Left colon (tissue), 2 donors: ENCODE measurements around the gene PRDM5. TPM values are rescaled to one million over a fixed set of nuclear protein-coding genes. Genes with fewer than 3 reads are reported as not detected.

Source experiments
- ATAC-seq: fragments of 200-7000 bp; cut with Tn5 transposase; one replicate; pipeline ENCODE4 v1.9.1; 2020; ENCODE audit warnings: mild to moderate bottlenecking, moderate library complexity
- DNase-seq, 2 donors: peaks; one replicate each; pipeline ENCODE4 v3.0.0-alpha.2; 2020
- intact Hi-C, 2 donors: fragments of 100-400 bp; cut with DNase I in 1 of 2; cut with micrococcal nuclease in 1 of 2; formaldehyde crosslinking; loops; one replicate each; pipeline versions ENCODE4 v1.11.2 to v1.14.0; 2022; cut with DNase I, micrococcal nuclease
- long read RNA-seq: library from polyadenylated mRNA; unstranded; transcript quantifications from one replicate; pipeline ENCODE4 v2.0.0, GENCODE V29; 2021
- total RNA-seq, 2 donors: library from RNA; stranded (reverse); fragmentation: NEBNext Ultra II Directional; extraction: Animal tissue kit (Norgen Biotek cat#: 25700); gene quantifications; one replicate each; pipeline ENCODE4 v1.2.1, GENCODE V29; 2021
- donor health status: DM: no; HTN: no; CAD: no.
- donor health status: DM: yes; HTN: yes; CAD: no.

PRDM5 gene
- 1 to 10 TPM; 7.0 to 7.4 TPM for total RNA-seq
- long read RNA-seq, partial matches to known transcripts = 2 of 7 reads
- long read RNA-seq, other reads (novel, unspliced or antisense) = 2 of 7 reads

DNA sequence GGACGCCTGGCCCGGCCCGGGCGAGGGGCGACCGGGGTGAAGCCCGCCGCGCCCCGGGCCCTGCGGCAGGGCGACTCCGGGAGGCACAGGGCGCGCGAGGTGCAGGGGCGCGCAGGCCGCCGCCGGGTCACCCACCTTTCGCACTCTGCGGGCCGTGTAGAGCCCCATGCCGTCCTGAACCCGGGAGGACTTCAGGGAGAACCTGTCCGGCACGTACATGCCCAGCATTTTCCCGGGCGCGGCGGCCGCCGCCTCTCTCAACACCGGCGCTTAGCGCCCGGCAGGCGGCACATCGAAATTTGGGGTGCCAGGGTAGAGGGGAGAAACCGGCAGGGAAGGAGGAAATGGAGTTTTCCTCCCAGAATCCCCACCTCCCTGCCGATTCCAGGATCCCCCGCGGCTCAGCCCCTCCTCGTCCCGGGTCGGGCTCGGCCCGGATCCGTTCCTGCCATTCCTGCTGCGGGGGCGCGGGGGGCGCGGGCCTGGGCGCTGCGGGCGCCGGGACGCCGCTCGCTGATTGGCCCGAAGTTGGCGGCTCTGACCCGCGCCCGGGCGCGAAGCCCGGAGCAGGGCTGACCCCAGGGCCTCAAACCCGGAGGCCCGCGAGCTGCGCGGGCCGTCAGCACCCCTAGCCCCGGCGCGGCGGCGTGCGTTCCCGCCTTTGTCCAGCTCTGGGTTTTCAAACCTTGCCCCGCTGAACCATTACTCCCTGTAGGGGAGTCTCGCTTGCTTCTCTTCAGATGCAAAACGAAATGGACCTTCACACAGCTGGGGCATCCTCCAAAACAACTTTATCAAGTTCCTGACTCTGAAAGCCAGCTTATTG is at the start of gene PRDM5:
Gene PRDM5 (minus strand): TSS at position 346 of the 826 bp plus-strand sequence. CDS start 118 bp downstream, at position 228.
- intact Hi-C loops = no loop called here
- DNase-seq = peak; percentile 44 to 55
- peak; percentile 52 for ATAC-seq

DNA sequence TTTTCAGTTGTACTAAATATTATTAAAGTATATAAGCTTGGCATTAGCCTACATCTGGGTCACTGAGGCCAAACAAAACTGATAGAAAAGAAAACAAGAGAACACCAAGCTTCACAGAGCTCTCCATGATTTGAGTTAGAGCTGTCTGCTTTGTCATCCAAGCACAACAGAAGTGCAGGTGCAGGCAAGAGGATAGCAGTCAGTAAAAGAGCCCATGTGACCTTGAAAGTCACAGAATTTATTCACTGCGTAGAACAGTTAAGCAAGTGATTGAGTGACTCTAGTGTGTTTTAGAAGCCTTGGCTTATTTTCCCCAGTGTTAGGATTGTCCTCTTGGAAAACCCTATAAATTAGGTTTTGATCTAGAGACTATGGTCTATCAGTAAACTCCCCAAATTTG is 49.4 kb upstream of the PRDM5 start:
- intact Hi-C loops = no loop called here
- DNase-seq = no peak
- ATAC-seq = no peak

DNA sequence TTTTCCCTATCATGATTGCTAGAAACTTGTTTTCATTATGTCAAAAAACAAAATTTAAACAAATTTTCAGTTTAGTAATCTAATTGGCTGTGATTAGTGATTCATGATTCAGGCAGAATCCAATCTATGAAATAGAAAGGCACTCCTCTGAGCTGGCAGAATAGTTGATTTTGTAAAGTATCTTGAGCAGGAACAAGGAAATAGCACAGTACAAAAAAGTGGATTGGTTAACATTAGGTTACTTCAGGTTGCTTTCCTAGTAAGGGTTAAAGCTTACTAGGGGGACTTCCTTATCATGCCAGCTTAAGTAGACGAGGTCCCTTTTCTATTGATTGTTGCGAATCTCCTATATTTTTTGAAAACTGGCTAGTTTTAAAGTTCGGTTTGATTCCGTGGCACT is 43.4 kb upstream of the PRDM5 start:
- ATAC-seq = peak; percentile 66
- no peak for DNase-seq
- intact Hi-C loops = no loop called here

DNA sequence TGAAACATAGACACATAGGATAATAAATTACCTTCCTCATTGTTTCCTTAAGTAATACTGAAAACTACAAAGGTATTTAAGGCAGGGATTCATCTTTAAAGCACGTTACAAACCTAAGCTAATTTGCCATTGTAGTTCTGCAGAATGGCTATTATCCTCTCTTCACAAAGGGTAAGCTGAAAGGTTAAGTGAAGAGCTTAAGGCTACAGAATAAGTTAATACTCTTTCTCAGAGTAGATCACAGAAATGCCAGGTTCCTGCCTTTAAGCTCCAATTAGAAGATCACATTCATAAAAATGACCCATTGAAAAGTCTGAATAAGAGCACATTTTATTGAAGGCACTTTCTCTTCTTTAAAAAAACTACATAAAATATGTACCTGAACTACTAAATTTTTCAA is 42.1 kb upstream of the PRDM5 start:
- intact Hi-C loops = no loop called here
- DNase-seq (no peak), ATAC-seq (no peak)

DNA sequence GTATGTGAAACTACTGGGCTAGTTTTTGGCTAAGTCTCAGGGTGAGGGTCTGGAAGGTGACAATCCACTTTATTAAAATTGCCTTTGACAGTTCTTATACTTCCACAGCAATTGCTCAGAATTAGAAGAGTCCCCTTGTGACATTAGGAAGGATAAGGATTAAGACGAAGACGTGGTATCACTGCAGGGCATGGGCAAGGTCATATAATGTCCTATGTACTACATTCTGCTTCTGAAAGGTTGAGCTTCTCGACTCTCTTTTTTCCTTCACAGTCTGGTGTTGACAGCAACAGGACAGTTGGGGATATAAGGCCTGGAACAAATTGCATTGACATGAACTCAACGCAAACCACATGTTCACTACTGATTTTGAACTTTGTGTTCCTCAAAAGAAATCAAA is 40.9 kb upstream of the PRDM5 start:
- intact Hi-C loops = no loop called here
- DNase-seq (no peak), ATAC-seq (no peak)

DNA sequence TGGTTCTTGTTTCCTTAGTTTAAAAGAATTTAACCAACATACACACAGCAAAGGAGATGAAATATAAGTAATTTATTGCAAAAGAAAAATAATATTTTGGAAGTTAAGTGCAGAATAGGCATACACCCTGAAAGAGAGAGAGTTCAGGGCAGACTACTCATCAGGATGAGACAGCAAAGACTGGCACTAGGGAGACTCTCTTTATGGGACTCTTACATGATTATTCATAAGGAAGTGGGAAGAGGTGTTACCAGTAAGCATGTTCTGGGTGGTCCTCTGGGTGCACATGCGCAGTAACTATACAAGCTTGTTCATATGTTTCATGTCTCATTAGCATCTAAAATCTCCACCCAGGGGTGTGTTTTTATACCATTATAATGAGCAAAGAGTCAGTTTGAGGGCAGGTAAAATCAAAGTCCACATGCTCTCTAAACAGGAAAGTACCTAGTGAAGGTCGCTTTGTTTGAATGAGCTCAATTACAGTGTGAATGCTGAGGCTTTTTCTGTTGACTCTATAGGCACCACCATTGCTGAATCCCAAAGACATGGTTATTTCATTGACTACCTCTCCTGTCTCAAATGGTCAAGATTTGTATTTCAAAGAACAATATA is 38.2 kb upstream of the PRDM5 start:
- DNase-seq (peak; percentile 20 to 38), ATAC-seq (peak; percentile 99)
- intact Hi-C loops = no loop called here

DNA sequence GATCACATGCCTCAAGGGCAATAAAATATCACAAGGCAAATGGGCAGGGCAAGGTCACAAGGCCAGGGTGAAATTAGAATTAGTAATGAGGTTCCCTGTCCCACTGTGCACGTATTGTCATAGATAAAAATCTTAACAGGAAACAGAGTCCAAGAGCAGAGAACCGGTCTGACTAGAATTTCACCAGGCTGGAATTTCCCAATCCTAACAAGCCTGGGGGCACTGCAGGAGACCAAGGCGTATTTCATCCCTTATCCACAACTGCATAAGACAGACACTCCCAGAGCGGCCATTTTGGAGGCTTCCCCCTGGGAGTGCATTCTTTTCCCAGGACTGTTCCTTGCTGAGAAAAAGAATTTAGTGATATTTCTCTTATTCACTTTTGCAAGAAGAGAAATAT is 25.9 kb upstream of the PRDM5 start:
- intact Hi-C loops = no loop called here
- ATAC-seq (no peak), DNase-seq (no peak)

DNA sequence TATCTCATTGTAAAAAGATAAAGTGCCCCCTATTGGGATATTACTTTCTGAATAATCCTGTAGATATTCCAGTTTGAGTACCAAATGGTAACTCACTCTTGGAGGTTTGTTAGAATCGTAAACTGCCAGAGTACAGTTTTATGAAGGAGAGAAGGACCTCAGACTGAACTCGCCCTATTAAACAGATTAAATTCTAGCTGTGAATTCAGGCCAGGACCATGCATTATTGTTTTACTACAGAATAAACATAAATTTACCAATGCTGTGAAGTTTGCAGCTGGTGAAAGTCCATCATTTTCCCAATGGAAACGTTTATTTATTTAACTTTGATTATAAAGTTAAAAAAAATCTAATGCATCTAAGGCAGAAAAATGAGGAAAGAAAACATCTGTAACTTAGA is 20.2 kb upstream of the PRDM5 start:
- ATAC-seq (peak; percentile 64), DNase-seq (no peak)
- intact Hi-C loops = no loop called here

DNA sequence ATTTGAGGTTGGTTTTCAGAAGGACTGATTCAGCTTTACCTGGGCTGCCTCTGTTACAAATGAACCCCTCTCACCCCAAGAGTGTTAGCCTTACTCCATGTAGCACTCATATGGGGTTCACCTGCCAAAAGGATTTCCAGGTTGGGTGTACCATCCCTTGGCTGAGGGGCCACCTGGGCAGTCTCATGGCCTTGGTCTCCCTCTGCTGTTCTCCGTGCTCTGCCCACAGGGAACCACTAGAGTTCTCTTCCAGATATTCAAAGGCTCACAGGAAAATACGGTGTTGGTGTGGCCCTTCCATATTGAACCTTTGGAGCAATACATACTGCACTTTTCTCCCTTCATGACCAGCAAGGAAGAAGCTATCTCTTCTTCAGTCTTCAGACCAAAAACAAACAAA is 18.0 kb upstream of the PRDM5 start:
- intact Hi-C loops = no loop called here

DNA sequence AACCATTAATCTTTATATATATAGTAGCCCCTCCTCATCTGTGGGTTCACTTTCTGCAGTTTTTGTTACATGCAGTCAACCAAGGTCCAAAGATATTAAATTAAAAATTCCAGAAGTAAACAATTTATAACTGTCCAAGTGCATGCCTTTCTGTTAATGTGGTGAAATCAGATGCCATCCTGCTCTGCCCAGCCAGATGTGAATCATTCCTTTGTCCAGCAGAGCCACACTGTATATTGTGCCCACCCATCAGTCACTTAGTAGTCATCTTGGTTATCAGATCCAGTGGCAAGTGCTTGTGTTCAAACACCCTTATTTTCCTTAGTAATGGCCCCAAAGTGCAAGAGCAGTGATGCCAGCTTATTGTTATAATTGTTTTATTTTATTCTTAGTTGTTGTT is 17.2 kb upstream of the PRDM5 start:
- no peak for DNase-seq
- intact Hi-C loops = no loop called here
- ATAC-seq = no peak

More for the DNA sequence above, 18.0 kb upstream of the PRDM5 start:
- DNase-seq (no peak), ATAC-seq (no peak)

DNA sequence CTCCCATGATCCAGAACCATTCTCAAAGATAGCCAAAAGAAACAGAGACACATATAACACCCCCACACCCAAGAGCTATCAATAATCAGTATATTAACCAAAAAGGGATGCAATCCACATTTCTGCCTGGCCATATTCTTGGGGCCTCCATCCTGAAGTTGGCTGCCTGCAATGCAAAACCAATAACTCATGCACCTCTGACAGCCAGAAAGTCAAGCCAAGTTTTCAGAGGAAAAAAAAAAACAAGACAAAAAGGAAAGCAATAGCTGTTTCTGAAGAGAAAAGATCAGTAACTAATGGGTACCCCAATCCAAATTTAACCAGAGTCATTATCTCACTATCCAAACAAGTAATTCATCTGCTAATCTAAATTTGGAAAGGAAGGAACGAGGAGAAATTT is 7.3 kb upstream of the PRDM5 start:
- no peak for DNase-seq
- intact Hi-C loops = no loop called here
- no peak for ATAC-seq

DNA sequence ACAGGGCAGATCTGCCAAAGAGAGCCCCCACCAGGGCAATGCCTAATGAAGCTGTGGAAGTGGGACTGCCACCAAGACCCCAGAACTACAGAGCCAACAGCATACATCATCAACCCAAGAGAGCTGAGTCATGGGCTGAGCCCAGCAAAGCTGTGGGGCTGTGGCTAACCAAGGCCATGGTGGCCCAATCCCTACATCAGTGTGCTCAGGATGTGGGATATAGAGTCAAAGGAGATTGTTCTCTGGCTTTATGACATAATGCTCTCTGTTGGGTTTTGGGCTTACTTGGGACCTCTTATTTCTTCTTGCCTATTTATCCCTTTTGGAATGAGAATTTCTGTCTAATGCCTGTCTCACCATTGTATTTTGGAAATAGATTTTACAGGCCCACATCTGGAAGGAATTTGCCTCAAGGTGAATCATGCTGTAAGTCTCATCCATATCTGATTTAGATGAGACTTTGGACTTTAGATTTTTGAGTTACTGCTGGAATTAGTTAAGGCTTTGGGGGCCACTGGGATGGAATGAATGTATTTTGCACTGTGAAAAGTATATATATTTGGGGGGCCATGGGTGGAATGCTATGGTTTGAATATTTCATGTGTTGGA is 5.4 kb upstream of the PRDM5 start:
- ATAC-seq = no peak
- DNase-seq = no peak
- intact Hi-C loops = no loop called here

DNA sequence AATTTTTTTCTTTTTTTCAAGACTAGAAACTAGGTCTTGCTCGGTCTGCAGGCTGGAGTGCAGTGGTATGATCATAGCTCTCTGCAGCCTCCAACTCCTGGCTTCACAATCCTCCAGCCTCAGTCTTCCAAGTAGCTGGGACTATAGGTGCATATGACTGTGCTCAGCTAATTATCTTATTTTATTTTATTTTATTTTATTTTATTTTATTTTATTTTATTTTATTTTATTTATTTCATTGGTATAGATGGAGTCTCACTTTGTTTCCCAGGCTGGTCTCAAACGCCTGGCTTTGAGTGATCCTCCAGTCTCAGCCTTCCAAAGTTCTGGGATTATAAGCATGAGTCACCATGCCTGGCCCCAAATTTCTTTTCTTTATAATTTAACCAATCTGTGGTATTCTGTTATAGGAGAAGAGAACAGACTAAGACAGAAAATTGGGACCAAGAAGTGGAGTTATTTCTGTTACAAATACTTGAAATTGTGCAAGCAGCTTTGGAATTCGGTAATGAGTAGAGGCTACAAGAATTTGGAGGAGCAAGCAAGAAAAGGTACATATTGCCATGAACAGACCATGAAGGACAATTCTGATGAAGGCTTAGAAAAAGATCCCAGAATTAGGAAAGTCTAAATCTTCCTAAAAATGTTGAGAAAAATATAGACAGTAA is 4.0 kb upstream of the PRDM5 start:
- intact Hi-C loops = no loop called here
- DNase-seq (no peak), ATAC-seq (no peak)

DNA sequence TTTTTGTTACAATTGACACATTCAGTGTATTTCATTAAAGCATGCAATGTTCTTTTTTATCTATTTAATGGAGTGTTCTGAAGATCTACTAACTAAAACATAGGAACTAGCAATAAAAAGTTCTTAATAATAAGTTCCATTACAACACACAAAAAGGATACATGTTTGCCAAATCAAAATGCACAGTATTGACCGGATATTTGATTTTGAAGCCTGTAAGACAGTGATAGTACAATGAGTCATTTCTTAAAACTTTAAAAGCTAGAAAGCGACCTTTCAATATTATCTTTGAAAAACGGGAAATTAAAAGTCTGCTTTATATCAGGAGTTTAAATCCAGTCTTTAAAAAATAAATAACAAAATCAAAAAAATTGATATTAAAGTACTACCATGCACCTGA is 2.4 kb upstream of the PRDM5 start:
- intact Hi-C loops = no loop called here
- ATAC-seq = no peak
- DNase-seq = no peak

DNA sequence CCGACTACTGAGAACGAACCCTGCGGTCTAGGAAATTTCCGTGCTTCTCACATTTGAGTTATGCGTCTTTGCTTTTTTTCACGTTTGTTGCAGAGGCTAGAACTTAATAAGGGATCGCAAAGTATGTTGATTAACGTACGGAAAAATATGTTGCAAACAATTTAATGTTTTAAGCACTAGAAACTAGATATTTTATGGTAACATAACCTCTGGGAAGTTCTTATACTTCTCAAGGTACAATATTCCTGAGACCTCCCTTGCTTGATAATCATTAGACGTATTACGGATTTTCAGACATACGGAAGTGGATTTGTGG is 639 bp upstream of the PRDM5 start:
- ATAC-seq (no peak), DNase-seq (no peak)
- intact Hi-C loops = no loop called here

DNA sequence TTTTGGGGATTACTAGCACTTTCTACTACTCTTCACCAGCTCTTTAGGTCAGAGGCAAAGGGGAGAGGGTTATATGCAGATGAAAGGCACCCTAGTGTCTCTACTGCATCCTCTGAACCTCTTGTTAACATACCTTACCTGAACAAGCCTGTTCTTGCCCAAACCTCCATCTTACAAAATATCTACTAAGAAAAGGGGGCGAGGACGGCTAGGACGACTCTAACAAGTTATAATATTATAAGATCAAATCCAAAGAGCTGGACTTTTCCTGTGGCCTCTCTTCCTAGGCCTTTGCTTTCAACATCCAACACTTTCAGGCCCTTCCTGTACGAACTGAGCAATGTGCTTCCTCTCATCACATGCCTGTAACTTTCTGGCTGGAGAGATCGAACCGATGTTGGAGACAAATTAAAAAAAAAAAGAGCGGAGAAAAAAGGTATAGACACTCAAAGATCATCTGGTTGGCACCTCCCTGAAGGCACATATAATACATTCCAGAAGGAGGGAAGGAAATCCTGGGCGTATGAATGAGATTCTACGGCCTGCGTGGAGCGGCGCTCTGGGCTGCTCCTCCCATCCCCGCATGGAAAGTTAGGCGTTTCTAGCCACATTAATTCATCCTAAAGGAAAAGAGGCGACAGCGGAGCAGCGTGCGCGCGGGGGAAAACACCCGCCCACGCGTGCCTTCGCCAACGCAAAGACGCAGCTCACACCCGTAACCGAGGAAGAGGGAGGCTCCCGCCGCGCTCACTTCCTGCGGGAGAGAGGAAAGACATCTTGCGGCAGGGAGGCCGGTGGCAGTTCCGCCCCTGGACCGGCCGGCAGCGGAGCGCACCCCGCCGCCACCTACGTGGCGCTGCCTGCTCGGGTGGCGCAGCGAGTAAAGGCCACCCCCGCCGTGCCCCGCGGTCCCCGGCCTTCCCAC is 808 bp downstream of the PRDM5 start:
- intact Hi-C loops = no loop called here
- peak; percentile 64 to 79 for DNase-seq
- ATAC-seq = peak; percentile 82

DNA sequence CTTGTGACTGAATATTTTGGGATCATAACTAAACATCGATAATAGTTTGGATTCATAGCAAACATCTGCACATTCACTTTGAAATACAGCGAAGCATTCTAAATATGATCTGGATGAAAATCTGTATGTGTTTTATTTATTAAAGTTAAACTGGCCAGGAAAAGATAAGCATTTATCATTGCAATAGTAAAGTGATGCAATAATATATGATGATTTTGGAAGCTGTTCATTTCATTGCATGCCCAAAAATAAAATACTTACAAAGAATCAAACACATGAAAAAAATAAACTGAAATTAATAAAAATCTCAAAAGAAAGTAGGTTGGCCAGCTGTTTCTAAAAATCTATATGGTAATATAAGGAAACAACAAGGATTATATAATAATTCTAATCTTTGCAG is 1.9 kb downstream of the PRDM5 start:
- intact Hi-C loops = no loop called here
- no peak for ATAC-seq

DNA sequence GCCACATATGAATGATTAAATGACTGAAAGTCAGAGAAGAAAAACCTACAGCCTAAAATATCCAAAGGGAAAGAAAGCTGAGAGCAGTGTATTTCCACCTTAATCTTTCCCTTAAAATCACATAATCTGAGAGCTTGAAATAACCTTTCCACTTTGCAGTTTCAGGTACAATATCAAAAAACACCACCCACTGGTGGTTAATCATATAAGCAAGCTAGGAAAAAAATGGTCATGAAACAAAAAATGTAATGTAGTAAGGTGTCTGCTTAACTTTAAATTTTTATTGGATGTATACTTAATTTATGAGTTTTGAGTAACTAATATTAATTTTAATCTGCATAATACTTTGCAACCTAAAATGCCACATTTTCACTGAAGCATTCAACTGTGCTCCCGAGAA is 3.2 kb downstream of the PRDM5 start:
- ATAC-seq (no peak), DNase-seq (no peak)
- intact Hi-C loops = no loop called here

More for the DNA sequence above, 1.9 kb downstream of the PRDM5 start:
- no peak for DNase-seq

DNA sequence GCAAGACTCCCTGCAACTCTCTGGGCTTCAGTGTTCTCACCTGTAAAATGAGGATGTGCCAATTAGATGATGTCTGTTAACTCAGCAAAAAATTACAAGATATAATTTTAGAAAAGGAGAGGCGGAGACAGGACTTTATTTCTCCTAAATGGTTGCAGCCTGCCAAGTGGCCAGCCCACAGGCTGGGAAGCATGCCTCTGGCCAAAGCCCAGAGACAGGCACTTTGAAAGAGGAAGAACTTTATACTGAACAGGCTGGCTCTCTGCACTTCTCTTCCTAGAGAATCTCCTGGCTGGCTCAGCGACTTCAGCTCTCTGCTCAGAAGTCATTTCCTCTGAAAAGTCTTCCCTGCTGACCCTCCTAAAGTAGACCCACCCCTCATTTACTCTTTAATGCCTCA is 3.7 kb downstream of the PRDM5 start:
- intact Hi-C loops = no loop called here
- peak in 1 of 2 donors; percentile 31 for DNase-seq
- peak; percentile 30 for ATAC-seq
